Kidney (tissue), 14 donors: ENCODE data around the gene CCDC9. TPM values are rescaled to one million over a fixed set of nuclear protein-coding genes. Genes with fewer than 3 reads are reported as not detected.

Source experiments
- DNase-seq, 5 donors: peaks; one replicate each; pipeline ENCODE4 v3.0.0-alpha.2; 2013 to 2020
- FAIRE-seq: peaks from 2 replicates; lab custom pipeline; 2012; peaks lifted over from hg19 to GRCh38; lab: Jason Lieb, UNC
- H3K27ac ChIP-seq, 2 donors: one replicate each; pipeline ENCODE4 v1.7.0; 2013; ENCODE audit warnings: low read depth in 2 of 2, low read length in 2 of 2, inconsistent platforms in 1 of 2
- H3K27me3 ChIP-seq: one replicate; pipeline ENCODE4 v1.7.1; 2013; ENCODE audit warnings: low read length, inconsistent platforms; ENCODE audit not compliant: control insufficient read depth, insufficient read depth
- H3K36me3 ChIP-seq, 3 donors: one replicate each; pipeline versions ENCODE4 v1.7.0 to v1.7.1; 2013; ENCODE audit warnings: low read length in 3 of 3, control low read depth in 1 of 3, inconsistent platforms in 1 of 3; ENCODE audit not compliant: insufficient read depth in 3 of 3, control insufficient read depth in 2 of 3
- H3K4me1 ChIP-seq, 3 donors: one replicate each; pipeline versions ENCODE4 v1.7.0 to v1.7.1; 2013; ENCODE audit warnings: low read length in 3 of 3, inconsistent platforms in 1 of 3, low read depth in 1 of 3; ENCODE audit not compliant: control insufficient read depth in 2 of 3, insufficient read depth in 2 of 3
- H3K4me3 ChIP-seq, 3 donors: one replicate each; pipeline versions ENCODE4 v1.7.0 to v1.8.1; 2013; ENCODE audit warnings: low read length in 3 of 3, control low read depth in 1 of 3, inconsistent platforms in 1 of 3
- H3K9ac ChIP-seq, 3 donors: one replicate each; pipeline versions ENCODE4 v1.7.0 to v1.7.1; 2013; ENCODE audit warnings: low read length in 3 of 3, control low read depth in 1 of 3, inconsistent platforms in 1 of 3
- H3K9me3 ChIP-seq, 3 donors: one replicate each; pipeline versions ENCODE4 v1.7.0 to v1.7.1; 2013; ENCODE audit warnings: low read length in 3 of 3, control low read depth in 1 of 3, inconsistent platforms in 1 of 3; ENCODE audit not compliant: control insufficient read depth in 2 of 3, insufficient read depth in 1 of 3
- intact Hi-C: fragments of 100-400 bp; cut with DNase I; formaldehyde crosslinking; loops from one replicate; pipeline ENCODE4 v1.11.1; 2022
- polyA plus RNA-seq: library from polyadenylated mRNA; stranded (reverse); fragments of 350-450 nt; fragmentation: Illumina TruSeq; extraction: RNeasy Lipid Tissue Mini Kit (QIAGEN cat#74804); gene quantifications from one replicate; pipeline ENCODE4 v1.2.3, GENCODE V29; 2014; ENCODE audit warnings: low read depth, low replicate concordance; ENCODE audit not compliant: insufficient read depth
- total RNA-seq: library from RNA; stranded (reverse); fragmentation: NEBNext Ultra II Directional; extraction: Animal tissue kit (Norgen Biotek cat#: 25700); gene quantifications from one replicate; pipeline ENCODE4 v1.2.1, GENCODE V29; 2021
- TF ChIP-seq, protein P1 (sequence below): IDR thresholded peaks from 3 replicates; pipeline ENCODE4 v1.5.1; 2012; ENCODE audit warnings: mild to moderate bottlenecking, moderate library complexity, borderline replicate concordance; ENCODE audit not compliant: insufficient read depth; ENCODE audit errors: extremely low read depth
- donor health status: control.
- donor health status: control.
- donor health status: control.
- donor health status: control.
- donor health status: control.
- donor health status: DM: yes; HTN: yes; CAD: no.
- donor health status: Normal renal cell carcinoma (clear cell type).

CCDC9 gene
- total and polyA plus RNA-seq, 2 donors from 2014 or later, result 14.0 to 49.0 TPM

DNA sequence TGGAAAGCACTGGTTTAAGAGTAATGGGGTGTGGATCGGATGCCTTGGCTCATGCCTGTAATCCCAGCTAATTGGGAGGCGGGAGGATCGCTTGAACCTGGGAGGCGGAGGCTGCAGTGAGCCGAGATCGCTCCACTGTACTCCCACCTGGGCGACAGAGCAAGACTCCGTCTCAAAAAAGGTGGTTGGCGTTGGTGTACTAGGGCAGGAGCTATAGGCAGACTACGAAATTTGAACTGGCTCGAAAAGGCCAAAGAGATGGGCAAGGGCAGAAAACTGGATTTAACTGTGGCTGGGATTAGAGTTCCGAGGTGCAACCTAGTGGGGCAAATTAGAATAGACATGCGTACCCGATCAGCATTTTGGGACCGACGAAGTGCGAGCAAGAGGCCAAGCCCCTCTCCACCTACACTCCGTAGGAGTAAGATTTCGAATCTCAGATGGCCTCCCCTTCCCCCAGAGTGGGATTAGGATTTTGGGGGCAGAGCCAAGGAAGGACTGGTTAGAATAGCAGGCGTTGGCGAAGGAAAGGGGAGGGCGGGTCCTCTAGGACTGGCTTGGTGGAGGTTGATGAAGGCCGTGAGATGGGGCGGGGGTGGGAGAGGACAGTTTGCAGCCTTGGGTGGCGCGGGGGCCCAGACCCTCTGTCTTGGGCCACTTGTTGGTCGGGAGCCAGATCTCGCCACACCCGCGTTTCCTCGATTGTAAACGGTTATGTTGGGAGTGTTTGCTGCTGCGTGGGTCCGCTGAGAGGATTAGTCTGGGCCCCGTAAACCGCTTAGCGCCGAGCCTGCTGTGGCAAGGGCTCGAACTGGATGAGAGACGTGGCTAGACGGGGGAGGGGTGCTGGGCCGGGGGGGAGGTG is 16.4 kb downstream of the CCDC9 start:
- FAIRE-seq (no peak), DNase-seq (peak in 3 of 5 donors; percentile 59 to 92 (median 66))
- H3K27me3 ChIP-seq, result no peaks in the 10 kb centered on the region
- H3K4me3 ChIP-seq, result peak overlapping the region; percentile 72 to 87 (median 85)
- TF ChIP-seq, protein P1, sequence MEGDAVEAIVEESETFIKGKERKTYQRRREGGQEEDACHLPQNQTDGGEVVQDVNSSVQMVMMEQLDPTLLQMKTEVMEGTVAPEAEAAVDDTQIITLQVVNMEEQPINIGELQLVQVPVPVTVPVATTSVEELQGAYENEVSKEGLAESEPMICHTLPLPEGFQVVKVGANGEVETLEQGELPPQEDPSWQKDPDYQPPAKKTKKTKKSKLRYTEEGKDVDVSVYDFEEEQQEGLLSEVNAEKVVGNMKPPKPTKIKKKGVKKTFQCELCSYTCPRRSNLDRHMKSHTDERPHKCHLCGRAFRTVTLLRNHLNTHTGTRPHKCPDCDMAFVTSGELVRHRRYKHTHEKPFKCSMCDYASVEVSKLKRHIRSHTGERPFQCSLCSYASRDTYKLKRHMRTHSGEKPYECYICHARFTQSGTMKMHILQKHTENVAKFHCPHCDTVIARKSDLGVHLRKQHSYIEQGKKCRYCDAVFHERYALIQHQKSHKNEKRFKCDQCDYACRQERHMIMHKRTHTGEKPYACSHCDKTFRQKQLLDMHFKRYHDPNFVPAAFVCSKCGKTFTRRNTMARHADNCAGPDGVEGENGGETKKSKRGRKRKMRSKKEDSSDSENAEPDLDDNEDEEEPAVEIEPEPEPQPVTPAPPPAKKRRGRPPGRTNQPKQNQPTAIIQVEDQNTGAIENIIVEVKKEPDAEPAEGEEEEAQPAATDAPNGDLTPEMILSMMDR, result no peak
- peaks cover 0 to 12% (median 4%) of the 10 kb centered on the region in 3 donors for H3K36me3 ChIP-seq
- H3K4me1 ChIP-seq, result peaks cover 0 to 14% (median 0%) of the 10 kb centered on the region in 3 donors
- intact Hi-C loops, result no loop called here
- peak overlapping the region; percentile 97 to 98 for H3K27ac ChIP-seq
- H3K9me3 ChIP-seq, result no peaks in the 10 kb centered on the region
- peak overlapping the region in 2 of 3 donors; percentile 39 to 94 for H3K9ac ChIP-seq

DNA sequence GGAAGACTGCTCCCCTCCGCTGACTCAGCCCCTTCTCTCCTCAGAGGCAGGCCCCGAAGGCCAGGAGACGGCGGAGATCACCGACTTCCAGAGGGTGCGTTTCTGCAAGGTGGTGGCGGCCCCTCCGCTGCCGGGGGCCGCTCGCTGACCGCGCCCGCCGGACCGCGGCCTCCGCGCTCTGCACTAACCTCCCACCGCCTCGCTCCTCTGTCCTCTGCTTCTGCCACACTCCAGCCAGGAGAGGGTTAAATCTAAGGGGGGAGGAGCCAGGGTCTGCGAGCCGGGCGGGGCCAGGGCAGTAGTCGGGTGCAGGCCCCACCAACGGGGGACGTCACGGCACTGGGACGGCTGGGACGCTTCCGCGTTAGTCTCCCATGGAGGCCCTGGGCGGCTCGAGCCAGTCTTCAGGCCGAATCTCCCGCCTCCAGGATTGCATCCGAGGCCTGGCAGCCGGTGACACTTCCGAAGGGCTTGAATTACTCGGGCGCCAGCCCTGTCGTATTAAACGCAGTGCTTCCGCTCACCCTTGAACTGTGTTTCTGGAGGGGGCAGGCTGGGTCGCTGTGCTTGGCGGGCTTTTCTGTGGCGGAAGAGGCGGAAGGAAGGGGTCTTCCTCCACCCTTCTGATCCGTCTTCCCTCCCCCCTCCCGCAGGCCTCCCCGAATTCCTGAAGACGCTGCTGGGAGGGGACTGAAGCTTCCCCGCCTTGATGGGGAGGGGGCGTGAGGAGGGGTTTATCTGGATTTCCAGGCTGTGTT is 17.2 kb downstream of the CCDC9 start:
- Histone ChIP-seq H3K36me3 (peaks cover 0 to 12% (median 4%) of the 10 kb centered on the region in 3 donors), H3K4me1 (peaks cover 0 to 14% (median 0%) of the 10 kb centered on the region in 3 donors), H3K4me3 (peak overlapping the region; percentile 72 to 87 (median 85)), H3K27ac (peak overlapping the region; percentile 97 to 98), H3K27me3 (no peaks in the 10 kb centered on the region), H3K9ac (peak overlapping the region; percentile 45 to 94 (median 52)), H3K9me3 (no peaks in the 10 kb centered on the region)
- DNase-seq, result peak; percentile 93 to 98 (median 96)
- FAIRE-seq, result no peak
- intact Hi-C loops, result no loop called here
- TF ChIP-seq, protein P1, result no peak

DNA sequence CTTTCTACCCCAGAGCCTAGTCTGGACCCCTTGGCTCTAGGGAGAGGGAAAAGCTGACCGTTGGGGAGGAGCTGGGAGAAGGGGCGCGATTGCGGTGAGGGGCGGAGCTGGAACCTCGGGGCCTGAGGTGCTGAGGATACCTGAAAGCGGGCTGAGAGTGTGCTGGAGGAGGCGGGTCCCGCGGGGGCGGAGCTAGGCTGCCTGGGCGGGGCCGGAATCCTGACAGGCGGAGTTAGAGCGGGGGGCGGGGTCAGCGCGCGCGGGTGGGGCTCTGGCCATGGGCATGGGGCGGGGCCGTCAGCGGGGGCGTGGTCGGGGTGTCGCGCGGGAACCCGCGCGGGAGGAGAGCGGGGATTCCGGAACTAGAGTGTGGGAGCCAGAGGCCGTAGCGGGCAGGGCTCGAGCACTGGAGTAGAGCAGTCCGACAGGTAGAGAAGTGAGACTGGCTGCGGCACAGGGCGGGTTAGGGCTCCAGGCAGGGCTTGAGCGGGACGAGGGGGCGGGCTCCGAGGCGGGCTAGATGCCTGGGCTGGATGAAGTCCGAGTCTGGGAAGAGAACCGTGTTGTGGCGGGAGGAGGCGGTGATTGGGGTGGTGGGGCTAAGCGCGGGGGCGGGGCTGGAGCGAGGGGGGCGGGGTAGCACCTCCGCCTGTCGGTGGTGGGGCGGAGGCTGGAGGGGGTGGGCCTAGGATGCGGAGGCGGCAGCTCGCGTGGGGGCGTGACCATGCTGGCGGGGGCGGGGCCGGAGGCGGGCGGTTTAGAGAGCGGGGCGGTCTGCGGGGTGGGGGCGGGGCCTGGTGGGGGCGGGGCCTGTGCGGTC is 18.0 kb downstream of the CCDC9 start, which contains the start of gene INAFM1:
INAFM1 (plus strand) TSS at position 815 of the 820 bp plus-strand sequence. CDS start 35 bp downstream, outside the sequence.
- Histone ChIP-seq H3K27ac (peak within 1 kb of the TSS; percentile 97 to 98), H3K9ac (peak within 1 kb of the TSS; percentile 52 to 94 (median 61)), H3K27me3 (no peaks in the 10 kb centered on the region), H3K4me1 (peaks cover 0 to 14% (median 0%) of the 10 kb centered on the region in 3 donors), H3K9me3 (no peaks in the 10 kb centered on the region), H3K36me3 (peaks cover 0 to 12% (median 4%) of the 10 kb centered on the region in 3 donors), H3K4me3 (peak within 1 kb of the TSS; percentile 73 to 87 (median 85))
- FAIRE-seq (no peak), DNase-seq (peak; percentile 96 to 100 (median 98))
- TF ChIP-seq, protein P1, result no peak
- intact Hi-C loops, result no loop called here
